ENCODE measurements around the gene CNIH2.
A peak's percentile ranks its signal among the peaks of the same experiment; 100 is the strongest.

CNIH2 gene

GRCh38 chr11:66278363-66279091, 552 bp downstream of the CNIH2 start:
- DNase-seq: peak; percentile 16

DNA sequence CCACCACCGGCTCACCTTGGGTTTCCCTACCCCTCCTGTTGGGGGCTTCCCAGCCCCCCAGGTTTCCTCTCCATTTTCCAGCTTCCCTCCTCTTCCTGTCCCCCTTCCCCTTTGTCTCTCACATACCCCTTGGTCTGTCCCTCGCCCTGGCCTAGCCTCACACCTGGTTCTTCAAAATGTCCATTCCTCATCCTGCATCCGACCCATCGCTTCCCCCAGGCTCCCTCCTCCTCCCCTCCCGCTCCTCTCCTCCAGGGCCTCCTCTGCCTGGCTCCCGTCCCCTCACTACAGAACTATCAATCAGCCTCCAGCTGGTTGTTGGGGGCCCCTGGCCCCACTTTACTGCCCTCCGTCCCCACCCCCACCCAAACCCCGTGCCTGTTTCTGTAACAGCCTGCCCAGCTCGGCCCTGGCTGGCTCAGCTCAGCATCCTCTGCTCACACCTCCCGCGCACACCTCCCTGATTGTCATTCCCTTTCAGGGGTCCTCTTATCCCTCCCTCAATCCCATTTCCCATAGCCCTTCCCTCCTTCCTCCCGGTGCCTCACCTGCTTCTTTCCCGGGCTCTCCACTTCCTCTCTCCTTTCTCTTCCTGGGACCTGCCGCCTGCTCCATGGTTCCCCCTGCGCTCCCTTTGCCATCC, 1.2 kb downstream of the CNIH2 start:
- no peak for DNase-seq

- DNase-seq: no peak
Measured at GRCh38 chr11:66280428-66280827, 2.5 kb downstream of the CNIH2 start.

DNA sequence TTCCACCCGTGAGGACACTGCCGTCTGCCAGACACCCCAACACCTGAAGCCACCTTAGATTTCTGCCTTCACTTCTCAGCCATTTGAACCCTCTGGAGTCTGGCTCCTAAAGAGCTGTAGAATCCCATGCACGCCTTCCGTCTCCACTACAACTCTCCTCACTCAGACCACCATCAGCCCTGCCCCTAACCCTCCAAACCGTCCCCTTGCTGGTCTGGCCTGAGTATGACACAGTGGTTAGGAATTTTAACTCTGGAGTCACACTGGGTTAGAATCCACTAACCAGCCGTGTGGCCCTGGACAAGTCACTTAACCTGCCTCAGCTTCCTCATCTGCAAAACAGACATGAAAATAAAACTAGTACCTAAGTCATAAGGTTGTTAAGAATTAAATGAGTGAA, 3.0 kb downstream of the CNIH2 start:
- no peak for DNase-seq

- DNase-seq: no peak
Measured at GRCh38 chr11:66281776-66282467, 3.9 kb downstream of the CNIH2 start.

- peak; percentile 96 for DNase-seq
Measured at GRCh38 chr11:66282468-66283455, 4.8 kb downstream of the CNIH2 start.

GRCh38 chr11:66283461-66284105, 5.6 kb downstream of the CNIH2 start:
- DNase-seq: no peak

- DNase-seq: no peak
Measured at GRCh38 chr11:66284526-66285078, 6.6 kb downstream of the CNIH2 start.

GRCh38 chr11:66285250-66285947, 7.4 kb downstream of the CNIH2 start:
- DNase-seq: no peak

DNA sequence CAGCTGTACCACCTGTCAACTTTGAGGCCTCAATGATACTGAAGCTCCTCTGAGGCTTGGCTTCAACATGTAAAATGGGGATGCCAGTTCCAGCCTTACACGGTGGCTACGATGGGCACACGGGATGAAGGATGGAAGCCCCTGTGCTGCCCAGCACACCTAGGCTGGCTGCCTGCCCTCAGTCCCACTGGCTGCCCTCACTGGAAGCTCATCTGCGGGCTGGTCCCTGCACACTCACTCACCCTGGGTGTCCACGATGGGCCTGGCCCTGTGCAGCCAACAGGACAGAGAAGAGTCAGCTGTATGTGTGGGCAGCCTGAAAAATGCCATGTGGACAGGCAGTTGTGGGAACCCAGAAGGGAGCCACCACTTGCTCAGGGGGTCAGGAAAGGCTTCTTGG, 8.7 kb downstream of the CNIH2 start:
- DNase-seq: no peak

DNA sequence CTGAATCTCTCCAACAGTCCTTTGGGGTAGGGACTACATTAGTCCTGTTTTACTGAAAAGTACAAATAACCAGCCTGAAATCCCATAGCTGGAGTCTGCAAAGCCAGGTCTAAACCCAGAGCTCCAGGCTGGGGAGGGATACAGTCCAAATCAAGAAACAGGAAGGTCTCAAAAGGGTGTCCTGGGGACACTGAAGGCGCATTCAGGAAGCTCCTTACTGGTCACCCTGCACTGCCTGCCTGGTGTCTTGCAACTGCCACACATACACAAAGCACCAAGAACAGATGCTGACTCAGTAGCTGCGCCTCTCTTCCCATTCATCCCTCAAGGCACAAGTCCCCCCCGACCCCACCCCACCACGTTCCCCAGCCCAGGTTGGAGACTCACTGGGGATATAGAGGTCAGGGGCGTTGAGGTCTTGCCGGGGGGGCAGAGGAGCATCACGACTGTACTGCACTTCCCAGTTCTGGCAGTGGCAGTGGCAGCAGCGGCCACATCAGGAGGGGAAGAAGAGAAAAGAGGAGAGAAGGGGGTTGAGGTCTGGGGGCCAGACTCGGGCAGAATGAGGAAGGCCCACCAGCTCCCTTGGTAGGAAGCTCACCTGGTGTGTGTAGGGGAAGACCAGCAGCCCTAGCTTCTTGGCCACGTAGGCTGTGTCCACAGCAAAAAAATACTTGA, 9.4 kb downstream of the CNIH2 start:
- DNase-seq: no peak

DNA sequence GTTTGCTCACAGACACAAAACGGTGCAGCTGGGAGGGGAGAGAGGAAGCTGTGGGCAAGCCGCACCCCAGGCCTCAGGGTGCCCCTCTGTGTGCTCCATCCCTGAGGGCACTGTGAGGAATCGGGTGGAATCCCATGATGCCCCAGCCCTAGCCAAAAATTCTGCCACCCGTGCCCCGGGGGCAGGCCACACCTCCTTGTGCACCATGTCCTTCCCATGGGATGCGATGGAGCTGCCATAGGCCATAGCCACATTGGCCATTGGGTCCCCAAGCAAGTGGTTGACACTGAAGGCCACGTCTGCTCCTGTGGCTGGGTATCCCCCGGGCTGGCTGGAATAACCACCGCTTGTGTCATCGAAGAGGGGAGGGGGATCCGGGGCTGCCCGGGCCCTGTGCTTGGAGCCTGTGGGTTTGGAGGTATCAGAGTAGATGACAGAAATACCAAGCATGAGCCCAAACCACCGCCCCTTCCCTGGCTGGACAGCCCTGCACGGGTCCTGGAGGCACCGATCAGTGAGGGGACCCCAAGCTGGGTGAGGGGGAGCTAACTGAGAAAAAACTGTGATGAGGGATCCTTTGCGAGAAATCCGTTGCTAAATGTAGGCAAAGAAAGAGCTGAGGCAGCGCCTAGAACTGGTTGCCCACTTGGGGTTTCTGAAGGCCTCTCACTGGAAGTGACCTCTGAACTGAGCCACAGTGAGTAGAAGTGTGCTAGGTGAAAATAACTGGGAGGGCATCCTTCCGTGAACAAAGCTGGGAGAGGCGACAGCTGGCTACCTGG, 10.1 kb downstream of the CNIH2 start:
- no peak for DNase-seq

- DNase-seq: peak; percentile 99
Measured at GRCh38 chr11:66288671-66289547, 10.9 kb downstream of the CNIH2 start, which contains the start of gene YIF1A. YIF1A (minus strand) TSS chr11:66289143; CDS start chr11:66288985, 158 bp downstream.

- DNase-seq: no peak
Measured at GRCh38 chr11:66289548-66290329, 11.8 kb downstream of the CNIH2 start.

DNA sequence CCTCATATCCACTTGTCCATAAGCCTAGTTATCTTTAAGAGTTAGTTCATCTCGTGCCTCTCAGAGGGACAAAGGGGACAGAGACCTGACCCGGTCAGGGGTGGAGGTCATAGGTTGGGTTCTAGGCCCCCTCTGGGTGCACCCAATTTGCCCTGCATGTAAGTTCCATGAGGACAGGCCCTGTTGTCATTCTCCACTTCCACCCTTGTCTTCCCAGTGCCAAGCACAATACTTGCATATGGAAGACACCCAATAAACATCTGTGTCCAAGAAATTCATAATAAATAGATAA, 12.3 kb downstream of the CNIH2 start:
- no peak for DNase-seq

DNA sequence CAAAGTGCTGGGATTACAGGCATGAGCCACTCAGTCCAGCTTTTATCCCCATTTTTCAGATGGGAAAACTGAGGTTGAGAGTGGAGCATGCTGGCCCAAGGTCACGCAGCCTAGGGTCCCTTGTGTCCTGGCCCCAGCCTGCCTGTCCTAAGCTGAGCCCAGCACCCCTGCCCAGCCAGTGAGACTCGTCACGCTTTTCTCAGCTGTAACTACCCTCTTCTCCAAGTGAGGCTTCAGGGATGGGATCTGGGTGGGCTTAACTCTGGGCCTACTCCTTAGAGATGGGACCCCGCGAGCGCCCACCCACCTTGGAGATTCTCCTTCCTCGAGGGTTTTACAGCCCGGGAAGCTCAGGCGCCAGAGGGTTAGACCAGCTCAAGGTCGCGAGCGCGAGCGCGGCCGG, 13.3 kb downstream of the CNIH2 start:
- no peak for DNase-seq

- no peak for DNase-seq
Measured at GRCh38 chr11:66291706-66292542, 13.9 kb downstream of the CNIH2 start, which contains the start of gene TMEM151A. TMEM151A (plus strand) TSS chr11:66291894; CDS start chr11:66292014, 120 bp downstream.

Data from hematopoietic multipotent progenitor cell treated with erythropoietin and hydrocortisone succinate and interleukin-3 and kit ligand, for 8 days (in vitro differentiated cells).